GM12878 (cell line): ENCODE results near the gene SEMA4G. TPM values are rescaled to one million over a fixed set of nuclear protein-coding genes. Genes with fewer than 3 reads are reported as not detected.

Experiments used
- ATAC-seq: fragments of 200-7000 bp; cut with Tn5 transposase; 3 replicates; pipeline ENCODE4 v1.9.1; 2020; ENCODE audit warnings: mild to moderate bottlenecking, moderate library complexity
- BruUV-seq: library from RNA; stranded (reverse); fragments of 400-500 nt; replicated peaks from 2 replicates; lab custom pipeline; 2021; lab: Mats Ljungman, UMichigan
- CTCF ChIA-PET: fragments of 300-600 bp; sonication (Branson Sonifier 250); formaldehyde crosslinking; extraction: SDS; loops from one replicate; lab custom pipeline; 2021; ENCODE audit warnings: inconsistent platforms; lab: Yijun Ruan, JAX
- POLR2A ChIA-PET: fragments of 350-600 bp; formaldehyde crosslinking; extraction: SDS; loops from one replicate; lab custom pipeline; 2021; ENCODE audit warnings: inconsistent platforms; lab: Charles Lee
- RAD21 ChIA-PET: fragments of 300-600 bp; sonication (Branson Sonifier 250); formaldehyde crosslinking; loops from one replicate; lab custom pipeline; 2023; ENCODE audit warnings: antibody characterized with exemption; ENCODE audit not compliant: unreplicated experiment; lab: Charles Lee
- SMC1A ChIA-PET: fragments of 300-600 bp; sonication (Branson Sonifier 250); formaldehyde crosslinking; loops from one replicate; lab custom pipeline; 2023; ENCODE audit not compliant: unreplicated experiment, uncharacterized antibody; lab: Charles Lee
- DNase-seq: peaks from one replicate; pipeline ENCODE4 v3.0.0-alpha.2; 2011; ENCODE audit warnings: low read depth, low spot score
- FAIRE-seq: peaks from 3 replicates; lab custom pipeline; 2011; peaks lifted over from hg19 to GRCh38; lab: Jason Lieb, UNC
- H2AFZ ChIP-seq: 2 replicates; pipeline ENCODE4 v1.6.0; 2011; ENCODE audit warnings: low read depth, low read length, control low read depth; ENCODE audit not compliant: control insufficient read depth
- H3K27ac ChIP-seq: 2 replicates; pipeline ENCODE4 v1.5.1; 2011; ENCODE audit warnings: control low read depth; ENCODE audit not compliant: control insufficient read depth, insufficient read depth
- H3K27me3 ChIP-seq, 2 experiments: replicated peaks in 1 of 2; 2 replicates each; pipeline versions ENCODE4 v1.6.0 to v1.6.1; 2011; ENCODE audit warnings: low read length in 1 of 2; ENCODE audit not compliant: control insufficient read depth in 2 of 2, insufficient read depth in 2 of 2
- H3K36me3 ChIP-seq, 2 experiments: 2 replicates each; pipeline ENCODE4 v1.5.1; 2011; ENCODE audit warnings: low read length in 1 of 2; ENCODE audit not compliant: control insufficient read depth in 2 of 2, insufficient read depth in 2 of 2
- H3K4me1 ChIP-seq: 2 replicates; pipeline ENCODE4 v1.6.1; 2011; ENCODE audit warnings: mild to moderate bottlenecking, low read length, moderate library complexity, mixed read lengths; ENCODE audit not compliant: control insufficient read depth, insufficient read depth
- H3K4me2 ChIP-seq: 2 replicates; pipeline ENCODE4 v1.6.0; 2011; ENCODE audit warnings: control low read depth; ENCODE audit not compliant: control insufficient read depth, insufficient read depth
- H3K4me3 ChIP-seq: fragments of 200-600 bp; sonication (generic); 2 replicates; pipeline ENCODE4 v1.5.1; 2016
- H3K79me2 ChIP-seq: 2 replicates; pipeline ENCODE4 v1.6.0; 2011; ENCODE audit warnings: low read length; ENCODE audit not compliant: control insufficient read depth, insufficient read depth
- H3K9ac ChIP-seq: 2 replicates; pipeline ENCODE4 v1.8.0; 2011; ENCODE audit warnings: low read length, control low read depth, mixed read lengths; ENCODE audit not compliant: control insufficient read depth, insufficient read depth
- H3K9me3 ChIP-seq: replicated peaks from 3 replicates; pipeline ENCODE4 v1.5.1; 2011; ENCODE audit warnings: mild to moderate bottlenecking, low read length; ENCODE audit not compliant: control insufficient read depth, insufficient read depth
- H4K20me1 ChIP-seq: 2 replicates; pipeline ENCODE4 v1.6.0; 2011; ENCODE audit not compliant: control insufficient read depth, insufficient read depth
- CBX3 ChIP-seq: fragments of 200-600 bp; sonication (generic); IDR thresholded peaks from 2 replicates; pipeline ENCODE4 v1.6.1; 2016; ENCODE audit warnings: low read depth, borderline replicate concordance
- EED ChIP-seq: sonication (generic); IDR thresholded peaks from 2 replicates; pipeline ENCODE4 v1.6.1; 2016; ENCODE audit warnings: antibody characterized with exemption, low read depth
- NFYA ChIP-seq: IDR thresholded peaks from 2 replicates; pipeline ENCODE4 v1.6.1; 2011; ENCODE audit warnings: low read depth, mild to moderate bottlenecking, low read length, improper control_type of control experiment, borderline replicate concordance
- RAD21 ChIP-seq: IDR thresholded peaks from 2 replicates; pipeline ENCODE4 v1.6.1; 2011; ENCODE audit warnings: mild to moderate bottlenecking, low read depth, low read length, moderate library complexity; ENCODE audit not compliant: insufficient read depth
- TCF12 ChIP-seq: IDR thresholded peaks from 2 replicates; pipeline ENCODE4 v1.6.1; 2011; ENCODE audit warnings: low read depth, mild to moderate bottlenecking, low read length
- TCF3 ChIP-seq: IDR thresholded peaks from 2 replicates; pipeline ENCODE4 v1.6.1; 2012; ENCODE audit warnings: low read depth, mild to moderate bottlenecking, low read length, borderline replicate concordance; ENCODE audit not compliant: insufficient read depth
- ZSCAN29 ChIP-seq: fragments of 450-650 bp; IDR thresholded peaks from 2 replicates; pipeline ENCODE4 v1.6.1; 2017; ENCODE audit warnings: mild to moderate bottlenecking, moderate library complexity
- WGBS: methylation state at CpG from one replicate; pipeline ENCODE4 v1.1.6; 2016; ENCODE audit warnings: low lambda C conversion rate; ENCODE audit not compliant: insufficient replicate concordance, insufficient coverage; ENCODE audit errors: missing lambda C conversion rate; 5-methylcytosine and 5-hydroxymethylcytosine counted together
- in situ Hi-C: fragments of 300-500 bp; cut with MboI; formaldehyde crosslinking; loops from 9 replicates; pipeline ENCODE4 v1.14.3; 2018; ENCODE audit warnings: mixed read lengths
- intact Hi-C: fragments of 100-400 bp; cut with micrococcal nuclease; formaldehyde crosslinking; loops from one replicate; pipeline ENCODE4 v1.14.2; 2022; ENCODE audit not compliant: unreplicated experiment
- microRNA counts: library from miRNA; unstranded; fragments of <30 nt; microRNA quantifications from one replicate; lab custom pipeline; 2016
- microRNA-seq: library from miRNA; unstranded; fragments of <30 nt; microRNA quantifications from one replicate; pipeline ENCODE4, GENCODE V29; 2018
- polyA plus RNA-seq, 11 experiments: library from polyadenylated mRNA; depleted of rRNA in 4 of 11; unstranded in 6 of 11; stranded (reverse) in 5 of 11; fragments of >200 nt; fragmentation: Nextera tagmentation in 4 of 11; fragmentation: Illumina TruSeq in 1 of 11; extraction: Ambion mirVana in 4 of 11; extraction: Trizol in 1 of 11; gene quantifications; 1 replicate in 1 of 11; 2 replicates in 10 of 11; pipeline versions ENCODE4 v1.2.1 to v1.2.3, GENCODE V29; 2011 to 2016; ENCODE audit warnings: inconsistent platforms in 2 of 11, missing spikeins in 2 of 11, low read depth in 1 of 11
- small RNA-seq: library from RNA; depleted of rRNA; stranded (forward); fragments of <200 nt; gene quantifications from one replicate; pipeline ENCODE3, GENCODE V24; 2014
- total RNA-seq, 4 experiments: library from RNA; depleted of rRNA in 3 of 4; stranded (reverse); fragments of >200 nt in 3 of 4; fragmentation: Illumina TruSeq in 1 of 4; extraction: Trizol in 1 of 4; gene quantifications; 2 replicates each; pipeline versions ENCODE4 v1.2.1 to v1.2.3, GENCODE V29; 2013 to 2021
- TF ChIP-seq, protein P1 (sequence below), 3 experiments: IDR thresholded peaks in 2 of 3; conservative IDR thresholded peaks in 1 of 3; 2 replicates each; pipeline ENCODE4 v1.5.1; 2011; ENCODE audit warnings: low read depth in 3 of 3, low read length in 3 of 3, mild to moderate bottlenecking in 3 of 3, control low read depth in 2 of 3, moderate library complexity in 2 of 3, inconsistent platforms in 1 of 3, mixed read lengths in 1 of 3; ENCODE audit not compliant: control insufficient read depth in 2 of 3, insufficient read depth in 1 of 3; ENCODE audit errors: extremely low read depth in 1 of 3

SEMA4G gene
- total and polyA plus RNA-seq, 10 of the 15 experiments (the other 5 are each of a cell fraction or from before 2014, with no cell fraction given) = 0.09 to 2.3 (median 0.44) TPM; not detected in 4

DNA sequence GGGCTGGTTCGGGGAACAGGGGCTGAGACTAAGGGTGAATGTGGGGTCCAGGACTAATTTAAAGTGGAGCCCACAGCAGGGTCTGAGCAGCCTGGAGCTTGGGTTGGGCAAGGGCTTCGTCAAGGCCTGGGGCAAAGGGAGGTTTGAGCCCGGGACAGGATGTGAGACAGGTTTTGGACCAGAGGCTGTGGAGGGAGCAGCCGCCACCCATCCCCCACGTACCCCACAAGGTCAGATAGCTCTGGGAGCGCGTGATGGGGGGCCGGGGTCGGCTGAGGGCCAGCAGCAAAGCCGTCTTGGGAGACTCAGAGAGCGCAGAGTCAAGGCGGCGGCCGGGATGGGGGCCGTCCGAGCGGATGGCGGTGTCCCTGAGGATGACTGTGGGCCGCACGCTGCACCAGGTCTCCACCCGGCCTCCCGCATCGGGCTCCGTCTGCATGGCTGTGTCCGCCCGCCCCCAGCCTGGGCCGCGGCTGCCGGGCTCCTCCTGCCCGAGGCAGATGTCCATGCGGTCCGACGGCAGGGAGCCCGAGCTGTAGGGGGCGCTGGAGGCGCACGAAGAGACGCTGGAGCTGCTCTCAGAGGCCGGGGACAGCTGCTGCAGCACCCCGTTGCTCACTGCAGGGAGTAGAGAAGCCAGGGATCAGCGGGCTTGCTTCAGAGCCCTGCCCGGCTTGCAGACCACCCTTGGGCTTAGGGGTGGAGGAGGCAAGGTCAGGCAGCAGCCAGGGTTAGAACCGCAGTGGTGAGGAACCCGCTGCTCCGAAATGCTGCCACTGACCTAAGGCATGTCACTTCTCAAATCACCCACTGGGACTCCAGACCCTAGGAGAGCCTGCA, 49.5 kb downstream of the SEMA4G start:
- H3K9ac ChIP-seq = no peak overlapping the region
- no peak for FAIRE-seq

More for the DNA sequence above, 49.5 kb downstream of the SEMA4G start:
- BruUV-seq = no TSS peak
- H3K36me3 ChIP-seq = no peaks in the 10 kb centered on the region
- TF ChIP-seq EED = 0 out of 2 replicates have a peak, but pooled peaks have one; percentile 8
- TF ChIP-seq NFYA = no peak
- TF ChIP-seq CBX3 = no peak
- TF ChIP-seq ZSCAN29 = 0 out of 2 replicates have a peak, but pooled peaks have one; percentile 46
- 0 out of 2 replicates have a peak, but pooled peaks have one; percentile 45 for TF ChIP-seq TCF3
- TF ChIP-seq TCF12 = 0 out of 2 replicates have a peak, but pooled peaks have one; percentile 24
- TF ChIP-seq, protein P1, sequence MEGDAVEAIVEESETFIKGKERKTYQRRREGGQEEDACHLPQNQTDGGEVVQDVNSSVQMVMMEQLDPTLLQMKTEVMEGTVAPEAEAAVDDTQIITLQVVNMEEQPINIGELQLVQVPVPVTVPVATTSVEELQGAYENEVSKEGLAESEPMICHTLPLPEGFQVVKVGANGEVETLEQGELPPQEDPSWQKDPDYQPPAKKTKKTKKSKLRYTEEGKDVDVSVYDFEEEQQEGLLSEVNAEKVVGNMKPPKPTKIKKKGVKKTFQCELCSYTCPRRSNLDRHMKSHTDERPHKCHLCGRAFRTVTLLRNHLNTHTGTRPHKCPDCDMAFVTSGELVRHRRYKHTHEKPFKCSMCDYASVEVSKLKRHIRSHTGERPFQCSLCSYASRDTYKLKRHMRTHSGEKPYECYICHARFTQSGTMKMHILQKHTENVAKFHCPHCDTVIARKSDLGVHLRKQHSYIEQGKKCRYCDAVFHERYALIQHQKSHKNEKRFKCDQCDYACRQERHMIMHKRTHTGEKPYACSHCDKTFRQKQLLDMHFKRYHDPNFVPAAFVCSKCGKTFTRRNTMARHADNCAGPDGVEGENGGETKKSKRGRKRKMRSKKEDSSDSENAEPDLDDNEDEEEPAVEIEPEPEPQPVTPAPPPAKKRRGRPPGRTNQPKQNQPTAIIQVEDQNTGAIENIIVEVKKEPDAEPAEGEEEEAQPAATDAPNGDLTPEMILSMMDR (IDR thresholded peaks at IDR 0.05 in 2 of 3, conservative IDR thresholded peaks at IDR 0.05 in 1 of 3; ENCODE audit: control insufficient read depth in 2 of 3, extremely low read depth in 1 of 3, insufficient read depth in 1 of 3, low read depth in 3 of 3, low read length in 3 of 3) = peak; percentile 61 to 77 (median 61)
- TF ChIP-seq RAD21 = peak; percentile 43; the same call in 1 of the 2 replicates
- no peak overlapping the region for H3K27ac ChIP-seq
- DNase-seq (no peak), ATAC-seq (peak; percentile 87)
- H2AFZ ChIP-seq = peak overlapping the region; percentile 41; the same call in 1 of the 2 replicates
- POLR2A ChIA-PET = no interaction called here
- WGBS = 34% methylated on average over 43 of the region's 45 CpGs
- no peaks in the 10 kb centered on the region for H3K79me2 ChIP-seq
- CTCF ChIA-PET = interaction anchor here (0.6 to 6.8 kb wide), 16 partner anchors 11 to 676 kb away, joined by 3 to 91 read pairs (median 14); partner anchors contain the start of genes LZTS2, MRPL43, PDZD7 and SFXN3
- no peaks in the 10 kb centered on the region for H4K20me1 ChIP-seq
- H3K4me1 ChIP-seq = peaks cover 9% of the 10 kb centered on the region
- intact Hi-C loops = no loop called here
- peak overlapping the region; percentile 48 for H3K4me2 ChIP-seq
- H3K27me3 ChIP-seq = peaks cover 10% of the 10 kb centered on the region in 2 experiments
- no peak overlapping the region for H3K4me3 ChIP-seq
- RAD21 ChIA-PET = interaction anchor here (0.7 to 2.6 kb wide), 13 partner anchors 10 to 123 kb away, joined by 3 to 13 read pairs (median 6); partner anchors contain the start of genes KAZALD1, PDZD7 and SFXN3
- SMC1A ChIA-PET = interaction anchor here (1.0 to 1.4 kb wide), 2 partner anchors 10 to 24 kb away, joined by 3 to 5 read pairs; no protein-coding TSS in a partner anchor
- no peaks in the 10 kb centered on the region for H3K9me3 ChIP-seq
- in situ Hi-C loops = no loop called here

MicroRNAs within 50 kb of the gene (microRNA counts, 767-probe panel; counts per million panel counts)
- microRNA hsa-miR-608 (lab: Ali Mortazavi, UCI) = 55.3 counts per million

Small RNAs within 50 kb of the gene (microRNA-seq; reads per million reads assigned to microRNA genes)
- not detected for gene MIR608

Small RNAs within 50 kb of the gene (small RNA-seq; reads per million reads assigned to genes)
- gene MIR608 = not detected

Other genes with a start within 250 kb of the SEMA4G start
Only the 7 nearest of the 9 such genes appear.
- gene SLF2, start 56.5 kb upstream of the SEMA4G start, total RNA-seq (2014; rRNA removed) = 17.8 and 20.1 TPM in 2 replicates
- gene SLF2, start 56.5 kb upstream of the SEMA4G start, total RNA-seq (2014; rRNA removed; fragmentation: Illumina TruSeq; extraction: Trizol) = 25.2 and 26.3 TPM in 2 replicates
- gene SLF2, start 56.5 kb upstream of the SEMA4G start, total RNA-seq (2021) = 14.9 and 19.6 TPM in 2 replicates
- gene SLF2, start 56.5 kb upstream of the SEMA4G start, polyA plus RNA-seq (2011; rRNA removed) = 18.1 and 26.7 TPM in 2 replicates
- gene SLF2, start 56.5 kb upstream of the SEMA4G start, polyA plus RNA-seq (2014; fragmentation: Illumina TruSeq; extraction: Trizol) = 17.0 and 22.9 TPM in 2 replicates
- gene SLF2, start 56.5 kb upstream of the SEMA4G start, polyA plus RNA-seq (2014; fragmentation: Nextera tagmentation; extraction: Ambion mirVana) = 1 to 10 TPM; 3.0 to 3.1 TPM
- 12.8 and 13.1 TPM in 2 replicates for gene SLF2, start 56.5 kb upstream of the SEMA4G start, polyA plus RNA-seq (2014; rRNA removed)
- gene SLF2, start 56.5 kb upstream of the SEMA4G start, polyA plus RNA-seq (2016; fragmentation: Nextera tagmentation; extraction: Ambion mirVana) = 10 to 100 TPM; 21.3 to 22.0 TPM
- gene MRPL43, start 18.0 kb downstream of the SEMA4G start, total RNA-seq (2014; rRNA removed) = 74.8 and 84.7 TPM in 2 replicates
- gene MRPL43, start 18.0 kb downstream of the SEMA4G start, total RNA-seq (2014; rRNA removed; fragmentation: Illumina TruSeq; extraction: Trizol) = 34.3 and 40.1 TPM in 2 replicates
- 58.6 and 65.5 TPM in 2 replicates for gene MRPL43, start 18.0 kb downstream of the SEMA4G start, total RNA-seq (2021)
- gene MRPL43, start 18.0 kb downstream of the SEMA4G start, polyA plus RNA-seq (2011; rRNA removed) = 39.3 and 64.7 TPM in 2 replicates
- 15.9 and 24.8 TPM in 2 replicates for gene MRPL43, start 18.0 kb downstream of the SEMA4G start, polyA plus RNA-seq (2014; fragmentation: Illumina TruSeq; extraction: Trizol)
- gene MRPL43, start 18.0 kb downstream of the SEMA4G start, polyA plus RNA-seq (2014; fragmentation: Nextera tagmentation; extraction: Ambion mirVana) = 10 to 100 TPM; 16.6 to 24.2 TPM
- 102 and 115 TPM in 2 replicates for gene MRPL43, start 18.0 kb downstream of the SEMA4G start, polyA plus RNA-seq (2014; rRNA removed)
- 100 to 1,000 TPM; 101 to 108 TPM for gene MRPL43, start 18.0 kb downstream of the SEMA4G start, polyA plus RNA-seq (2016; fragmentation: Nextera tagmentation; extraction: Ambion mirVana)
- gene TWNK, start 18.0 kb downstream of the SEMA4G start, total RNA-seq (2014; rRNA removed) = 19.3 and 20.4 TPM in 2 replicates
- 14.0 and 17.2 TPM in 2 replicates for gene TWNK, start 18.0 kb downstream of the SEMA4G start, total RNA-seq (2014; rRNA removed; fragmentation: Illumina TruSeq; extraction: Trizol)
- 19.5 and 23.0 TPM in 2 replicates for gene TWNK, start 18.0 kb downstream of the SEMA4G start, total RNA-seq (2021)
- gene TWNK, start 18.0 kb downstream of the SEMA4G start, polyA plus RNA-seq (2011; rRNA removed) = 13.7 and 16.9 TPM in 2 replicates
- 32.4 and 32.8 TPM in 2 replicates for gene TWNK, start 18.0 kb downstream of the SEMA4G start, polyA plus RNA-seq (2014; fragmentation: Illumina TruSeq; extraction: Trizol)
- gene TWNK, start 18.0 kb downstream of the SEMA4G start, polyA plus RNA-seq (2014; fragmentation: Nextera tagmentation; extraction: Ambion mirVana) = 10 to 100 TPM; 13.6 to 19.0 TPM
- 19.3 and 22.3 TPM in 2 replicates for gene TWNK, start 18.0 kb downstream of the SEMA4G start, polyA plus RNA-seq (2014; rRNA removed)
- 10 to 100 TPM; 14.4 to 16.6 TPM for gene TWNK, start 18.0 kb downstream of the SEMA4G start, polyA plus RNA-seq (2016; fragmentation: Nextera tagmentation; extraction: Ambion mirVana)
- gene LZTS2, start 30.3 kb downstream of the SEMA4G start, total RNA-seq (2014; rRNA removed) = 6.2 and 6.7 TPM in 2 replicates
- 3.8 and 3.9 TPM in 2 replicates for gene LZTS2, start 30.3 kb downstream of the SEMA4G start, total RNA-seq (2014; rRNA removed; fragmentation: Illumina TruSeq; extraction: Trizol)
- gene LZTS2, start 30.3 kb downstream of the SEMA4G start, total RNA-seq (2021) = 12.2 and 13.4 TPM in 2 replicates
- gene LZTS2, start 30.3 kb downstream of the SEMA4G start, polyA plus RNA-seq (2011; rRNA removed) = 7.1 and 11.2 TPM in 2 replicates
- gene LZTS2, start 30.3 kb downstream of the SEMA4G start, polyA plus RNA-seq (2014; fragmentation: Illumina TruSeq; extraction: Trizol) = 1.7 and 3.0 TPM in 2 replicates
- gene LZTS2, start 30.3 kb downstream of the SEMA4G start, polyA plus RNA-seq (2014; fragmentation: Nextera tagmentation; extraction: Ambion mirVana) = under 1 TPM; 0.08 to 0.37 TPM
- 9.9 and 11.9 TPM in 2 replicates for gene LZTS2, start 30.3 kb downstream of the SEMA4G start, polyA plus RNA-seq (2014; rRNA removed)
- gene LZTS2, start 30.3 kb downstream of the SEMA4G start, polyA plus RNA-seq (2016; fragmentation: Nextera tagmentation; extraction: Ambion mirVana) = 1 to 10 TPM; 7.7 to 7.9 TPM
- not detected in 2 replicates for gene PDZD7, start 61.6 kb downstream of the SEMA4G start, total RNA-seq (2014; rRNA removed)
- gene PDZD7, start 61.6 kb downstream of the SEMA4G start, total RNA-seq (2014; rRNA removed; fragmentation: Illumina TruSeq; extraction: Trizol) = not detected in 2 replicates
- gene PDZD7, start 61.6 kb downstream of the SEMA4G start, total RNA-seq (2021) = not detected in 2 replicates
- gene PDZD7, start 61.6 kb downstream of the SEMA4G start, polyA plus RNA-seq (2011; rRNA removed) = 0.01 TPM in 1 of 2 replicates, not detected in the other
- 0.03 TPM in 1 of 2 replicates, not detected in the other for gene PDZD7, start 61.6 kb downstream of the SEMA4G start, polyA plus RNA-seq (2014; fragmentation: Illumina TruSeq; extraction: Trizol)
- not detected for gene PDZD7, start 61.6 kb downstream of the SEMA4G start, polyA plus RNA-seq (2014; fragmentation: Nextera tagmentation; extraction: Ambion mirVana)
- 0.03 TPM in 1 of 2 replicates, not detected in the other for gene PDZD7, start 61.6 kb downstream of the SEMA4G start, polyA plus RNA-seq (2014; rRNA removed)
- under 1 TPM in 1 of 2 experiments, not detected in 1; 0.20 TPM for gene PDZD7, start 61.6 kb downstream of the SEMA4G start, polyA plus RNA-seq (2016; fragmentation: Nextera tagmentation; extraction: Ambion mirVana)
- gene SFXN3, start 61.7 kb downstream of the SEMA4G start, total RNA-seq (2014; rRNA removed) = 1.1 and 1.2 TPM in 2 replicates
- gene SFXN3, start 61.7 kb downstream of the SEMA4G start, total RNA-seq (2014; rRNA removed; fragmentation: Illumina TruSeq; extraction: Trizol) = 0.63 and 1.1 TPM in 2 replicates
- 1.0 and 1.2 TPM in 2 replicates for gene SFXN3, start 61.7 kb downstream of the SEMA4G start, total RNA-seq (2021)
- gene SFXN3, start 61.7 kb downstream of the SEMA4G start, polyA plus RNA-seq (2011; rRNA removed) = 8.7 and 11.3 TPM in 2 replicates
- 1.3 and 1.7 TPM in 2 replicates for gene SFXN3, start 61.7 kb downstream of the SEMA4G start, polyA plus RNA-seq (2014; fragmentation: Illumina TruSeq; extraction: Trizol)
- under 1 TPM; 0.05 to 0.44 TPM for gene SFXN3, start 61.7 kb downstream of the SEMA4G start, polyA plus RNA-seq (2014; fragmentation: Nextera tagmentation; extraction: Ambion mirVana)
- gene SFXN3, start 61.7 kb downstream of the SEMA4G start, polyA plus RNA-seq (2014; rRNA removed) = 1.7 and 2.5 TPM in 2 replicates
- 1 to 10 TPM in 1 of 2 experiments, under 1 TPM in 1; 0.56 to 1.2 TPM for gene SFXN3, start 61.7 kb downstream of the SEMA4G start, polyA plus RNA-seq (2016; fragmentation: Nextera tagmentation; extraction: Ambion mirVana)
- 2.3 and 2.8 TPM in 2 replicates for gene KAZALD1, start 92.5 kb downstream of the SEMA4G start, total RNA-seq (2014; rRNA removed)
- gene KAZALD1, start 92.5 kb downstream of the SEMA4G start, total RNA-seq (2014; rRNA removed; fragmentation: Illumina TruSeq; extraction: Trizol) = 2.1 and 3.3 TPM in 2 replicates
- gene KAZALD1, start 92.5 kb downstream of the SEMA4G start, total RNA-seq (2021) = 4.3 and 4.7 TPM in 2 replicates
- 1.1 and 2.2 TPM in 2 replicates for gene KAZALD1, start 92.5 kb downstream of the SEMA4G start, polyA plus RNA-seq (2011; rRNA removed)
- gene KAZALD1, start 92.5 kb downstream of the SEMA4G start, polyA plus RNA-seq (2014; fragmentation: Illumina TruSeq; extraction: Trizol) = 0.90 and 1.0 TPM in 2 replicates
- gene KAZALD1, start 92.5 kb downstream of the SEMA4G start, polyA plus RNA-seq (2014; fragmentation: Nextera tagmentation; extraction: Ambion mirVana) = under 1 TPM; 0.10 to 0.26 TPM
- 3.1 and 3.5 TPM in 2 replicates for gene KAZALD1, start 92.5 kb downstream of the SEMA4G start, polyA plus RNA-seq (2014; rRNA removed)
- 1 to 10 TPM; 1.0 to 1.7 TPM for gene KAZALD1, start 92.5 kb downstream of the SEMA4G start, polyA plus RNA-seq (2016; fragmentation: Nextera tagmentation; extraction: Ambion mirVana)